GM12878 (cell line): Measurements from ENCODE around the gene SRCIN1. TPM values are rescaled to one million over a fixed set of nuclear protein-coding genes. Genes with fewer than 3 reads are reported as not detected.

Experiments
- ATAC-seq: fragments of 200-7000 bp; cut with Tn5 transposase; 3 replicates; pipeline ENCODE4 v1.9.1; 2020; ENCODE audit warnings: mild to moderate bottlenecking, moderate library complexity
- BruUV-seq: library from RNA; stranded (reverse); fragments of 400-500 nt; replicated peaks from 2 replicates; lab custom pipeline; 2021; lab: Mats Ljungman, UMichigan
- CTCF ChIA-PET: fragments of 300-600 bp; sonication (Branson Sonifier 250); formaldehyde crosslinking; extraction: SDS; loops from one replicate; lab custom pipeline; 2021; ENCODE audit warnings: inconsistent platforms; lab: Yijun Ruan, JAX
- POLR2A ChIA-PET: fragments of 350-600 bp; formaldehyde crosslinking; extraction: SDS; loops from one replicate; lab custom pipeline; 2021; ENCODE audit warnings: inconsistent platforms; lab: Charles Lee
- RAD21 ChIA-PET: fragments of 300-600 bp; sonication (Branson Sonifier 250); formaldehyde crosslinking; loops from one replicate; lab custom pipeline; 2023; ENCODE audit warnings: antibody characterized with exemption; ENCODE audit not compliant: unreplicated experiment; lab: Charles Lee
- SMC1A ChIA-PET: fragments of 300-600 bp; sonication (Branson Sonifier 250); formaldehyde crosslinking; loops from one replicate; lab custom pipeline; 2023; ENCODE audit not compliant: unreplicated experiment, uncharacterized antibody; lab: Charles Lee
- DNase-seq: peaks from one replicate; pipeline ENCODE4 v3.0.0-alpha.2; 2011; ENCODE audit warnings: low read depth, low spot score
- FAIRE-seq: peaks from 3 replicates; lab custom pipeline; 2011; peaks lifted over from hg19 to GRCh38; lab: Jason Lieb, UNC
- H2AFZ ChIP-seq: 2 replicates; pipeline ENCODE4 v1.6.0; 2011; ENCODE audit warnings: low read depth, low read length, control low read depth; ENCODE audit not compliant: control insufficient read depth
- H3K27ac ChIP-seq: 2 replicates; pipeline ENCODE4 v1.5.1; 2011; ENCODE audit warnings: control low read depth; ENCODE audit not compliant: control insufficient read depth, insufficient read depth
- H3K27me3 ChIP-seq, 2 experiments: replicated peaks in 1 of 2; 2 replicates each; pipeline versions ENCODE4 v1.6.0 to v1.6.1; 2011; ENCODE audit warnings: low read length in 1 of 2; ENCODE audit not compliant: control insufficient read depth in 2 of 2, insufficient read depth in 2 of 2
- H3K36me3 ChIP-seq, 2 experiments: 2 replicates each; pipeline ENCODE4 v1.5.1; 2011; ENCODE audit warnings: low read length in 1 of 2; ENCODE audit not compliant: control insufficient read depth in 2 of 2, insufficient read depth in 2 of 2
- H3K4me1 ChIP-seq: 2 replicates; pipeline ENCODE4 v1.6.1; 2011; ENCODE audit warnings: mild to moderate bottlenecking, low read length, moderate library complexity, mixed read lengths; ENCODE audit not compliant: control insufficient read depth, insufficient read depth
- H3K4me2 ChIP-seq: 2 replicates; pipeline ENCODE4 v1.6.0; 2011; ENCODE audit warnings: control low read depth; ENCODE audit not compliant: control insufficient read depth, insufficient read depth
- H3K4me3 ChIP-seq: fragments of 200-600 bp; sonication (generic); 2 replicates; pipeline ENCODE4 v1.5.1; 2016
- H3K79me2 ChIP-seq: 2 replicates; pipeline ENCODE4 v1.6.0; 2011; ENCODE audit warnings: low read length; ENCODE audit not compliant: control insufficient read depth, insufficient read depth
- H3K9ac ChIP-seq: 2 replicates; pipeline ENCODE4 v1.8.0; 2011; ENCODE audit warnings: low read length, control low read depth, mixed read lengths; ENCODE audit not compliant: control insufficient read depth, insufficient read depth
- H3K9me3 ChIP-seq: replicated peaks from 3 replicates; pipeline ENCODE4 v1.5.1; 2011; ENCODE audit warnings: mild to moderate bottlenecking, low read length; ENCODE audit not compliant: control insufficient read depth, insufficient read depth
- H4K20me1 ChIP-seq: 2 replicates; pipeline ENCODE4 v1.6.0; 2011; ENCODE audit not compliant: control insufficient read depth, insufficient read depth
- CEBPB ChIP-seq, 2 experiments: fragments of 150-350 bp in 1 of 2; IDR thresholded peaks; 2 replicates each; pipeline ENCODE4 v1.6.1; 2012 to 2014; ENCODE audit warnings: low read depth in 2 of 2, low read length in 2 of 2, borderline replicate concordance in 1 of 2, inconsistent platforms in 1 of 2
- EED ChIP-seq: sonication (generic); IDR thresholded peaks from 2 replicates; pipeline ENCODE4 v1.6.1; 2016; ENCODE audit warnings: antibody characterized with exemption, low read depth
- MAX ChIP-seq: IDR thresholded peaks from 2 replicates; pipeline ENCODE4 v1.6.1; 2012; ENCODE audit warnings: low read depth, low read length, improper control_type of control experiment
- MEF2B ChIP-seq: fragments of 450-650 bp; IDR thresholded peaks from 2 replicates; pipeline ENCODE4 v1.6.1; 2018; ENCODE audit warnings: mild to moderate bottlenecking, moderate library complexity; ENCODE audit not compliant: partially characterized antibody, poor library complexity, severe bottlenecking
- MTA3 ChIP-seq: IDR thresholded peaks from 2 replicates; pipeline ENCODE4 v1.6.1; 2012; ENCODE audit warnings: low read length, inconsistent platforms, borderline replicate concordance
- MXI1 ChIP-seq: fragments of 150-350 bp; IDR thresholded peaks from 2 replicates; pipeline ENCODE4 v1.6.1; 2011; ENCODE audit warnings: low read depth, mild to moderate bottlenecking, inconsistent platforms, low read length, improper control_type of control experiment
- NFYA ChIP-seq: IDR thresholded peaks from 2 replicates; pipeline ENCODE4 v1.6.1; 2011; ENCODE audit warnings: low read depth, mild to moderate bottlenecking, low read length, improper control_type of control experiment, borderline replicate concordance
- NR2F1 ChIP-seq: fragments of 450-650 bp; conservative IDR thresholded peaks from 2 replicates; pipeline ENCODE4 v1.6.1; 2017; ENCODE audit warnings: mild to moderate bottlenecking
- POLR2AphosphoS5 ChIP-seq: IDR thresholded peaks from 2 replicates; pipeline ENCODE4 v1.6.1; 2011; ENCODE audit warnings: mild to moderate bottlenecking, low read length, inconsistent platforms
- RBBP5 ChIP-seq: fragments of 200-600 bp; sonication (generic); conservative IDR thresholded peaks from 2 replicates; pipeline ENCODE4 v1.6.1; 2016
- YBX1 ChIP-seq: fragments of 450-650 bp; IDR thresholded peaks from 2 replicates; pipeline ENCODE4 v1.6.1; 2016; ENCODE audit warnings: antibody characterized with exemption
- ZNF622 ChIP-seq: fragments of 450-650 bp; IDR thresholded peaks from 2 replicates; pipeline ENCODE4 v1.6.1; 2017; ENCODE audit warnings: mild to moderate bottlenecking, inconsistent platforms
- WGBS: methylation state at CpG from one replicate; pipeline ENCODE4 v1.1.6; 2016; ENCODE audit warnings: low lambda C conversion rate; ENCODE audit not compliant: insufficient replicate concordance, insufficient coverage; ENCODE audit errors: missing lambda C conversion rate; 5-methylcytosine and 5-hydroxymethylcytosine counted together
- in situ Hi-C: fragments of 300-500 bp; cut with MboI; formaldehyde crosslinking; loops from 9 replicates; pipeline ENCODE4 v1.14.3; 2018; ENCODE audit warnings: mixed read lengths
- intact Hi-C: fragments of 100-400 bp; cut with micrococcal nuclease; formaldehyde crosslinking; loops from one replicate; pipeline ENCODE4 v1.14.2; 2022; ENCODE audit not compliant: unreplicated experiment
- polyA plus RNA-seq, 11 experiments: library from polyadenylated mRNA; depleted of rRNA in 4 of 11; unstranded in 6 of 11; stranded (reverse) in 5 of 11; fragments of >200 nt; fragmentation: Nextera tagmentation in 4 of 11; fragmentation: Illumina TruSeq in 1 of 11; extraction: Ambion mirVana in 4 of 11; extraction: Trizol in 1 of 11; gene quantifications; 1 replicate in 1 of 11; 2 replicates in 10 of 11; pipeline versions ENCODE4 v1.2.1 to v1.2.3, GENCODE V29; 2011 to 2016; ENCODE audit warnings: inconsistent platforms in 2 of 11, missing spikeins in 2 of 11, low read depth in 1 of 11
- total RNA-seq, 4 experiments: library from RNA; depleted of rRNA in 3 of 4; stranded (reverse); fragments of >200 nt in 3 of 4; fragmentation: Illumina TruSeq in 1 of 4; extraction: Trizol in 1 of 4; gene quantifications; 2 replicates each; pipeline versions ENCODE4 v1.2.1 to v1.2.3, GENCODE V29; 2013 to 2021
- TF ChIP-seq, protein P1 (sequence below): fragments of 450-650 bp; IDR thresholded peaks from 2 replicates; pipeline ENCODE4 v1.6.1; 2017; ENCODE audit warnings: mild to moderate bottlenecking, moderate library complexity

The SRCIN1 gene
- total and polyA plus RNA-seq, 10 of the 15 experiments (the other 5 are each of a cell fraction or from before 2014, with no cell fraction given) = under 0.01 to 0.74 (median 0.20) TPM; not detected in 3

DNA sequence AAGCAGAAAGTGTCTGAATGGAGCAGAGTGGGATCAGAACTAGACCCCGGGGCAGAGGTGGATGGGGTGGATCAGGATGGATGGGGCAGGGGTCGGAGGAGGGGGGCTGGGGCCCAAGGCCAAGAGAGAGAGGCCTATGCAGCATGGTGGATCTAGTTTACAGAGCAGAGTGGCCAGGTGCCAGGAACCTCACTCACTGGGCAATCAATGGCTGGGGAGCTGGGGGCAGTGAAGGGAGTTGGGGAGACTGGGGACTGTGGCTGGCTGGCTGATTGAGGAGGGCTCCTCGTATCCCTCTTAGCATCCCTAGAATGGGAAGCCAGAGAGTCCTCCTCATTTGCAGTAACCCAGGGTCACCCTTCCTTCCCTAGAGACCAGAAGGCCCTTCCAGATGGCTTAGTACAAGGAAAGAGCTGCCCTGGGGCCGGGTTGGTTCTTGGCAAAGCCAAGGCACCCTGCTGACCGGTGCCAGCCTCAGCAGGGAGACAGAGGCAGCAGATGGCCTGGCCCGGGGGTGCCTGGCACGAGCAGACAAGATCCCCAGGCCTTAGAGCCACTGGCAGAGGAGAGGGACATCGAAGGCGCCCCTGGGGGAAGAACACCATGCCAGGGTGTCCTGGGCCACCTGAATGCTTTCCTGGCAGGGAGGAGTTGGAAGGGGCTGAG is 36.8 kb downstream of the SRCIN1 start:
- FAIRE-seq = no peak
- in situ Hi-C loops = no loop called here
- peaks cover 8% of the 10 kb centered on the region for H3K4me1 ChIP-seq
- no peaks in the 10 kb centered on the region for H3K79me2 ChIP-seq
- H2AFZ ChIP-seq = no peak overlapping the region
- TF ChIP-seq RBBP5 (no peak), MAX (no peak), CEBPB (IDR thresholded peaks at IDR 0.05; ENCODE audit: borderline replicate concordance in 1 of 2, low read depth in 2 of 2, low read length in 2 of 2) (no peak), MTA3 (no peak), NFYA (no peak), YBX1 (no peak), POLR2AphosphoS5 (no peak), NR2F1 (no peak), EED (no peak), MXI1 (no peak), MEF2B (no peak), ZNF622 (no peak)
- TF ChIP-seq, protein P1, sequence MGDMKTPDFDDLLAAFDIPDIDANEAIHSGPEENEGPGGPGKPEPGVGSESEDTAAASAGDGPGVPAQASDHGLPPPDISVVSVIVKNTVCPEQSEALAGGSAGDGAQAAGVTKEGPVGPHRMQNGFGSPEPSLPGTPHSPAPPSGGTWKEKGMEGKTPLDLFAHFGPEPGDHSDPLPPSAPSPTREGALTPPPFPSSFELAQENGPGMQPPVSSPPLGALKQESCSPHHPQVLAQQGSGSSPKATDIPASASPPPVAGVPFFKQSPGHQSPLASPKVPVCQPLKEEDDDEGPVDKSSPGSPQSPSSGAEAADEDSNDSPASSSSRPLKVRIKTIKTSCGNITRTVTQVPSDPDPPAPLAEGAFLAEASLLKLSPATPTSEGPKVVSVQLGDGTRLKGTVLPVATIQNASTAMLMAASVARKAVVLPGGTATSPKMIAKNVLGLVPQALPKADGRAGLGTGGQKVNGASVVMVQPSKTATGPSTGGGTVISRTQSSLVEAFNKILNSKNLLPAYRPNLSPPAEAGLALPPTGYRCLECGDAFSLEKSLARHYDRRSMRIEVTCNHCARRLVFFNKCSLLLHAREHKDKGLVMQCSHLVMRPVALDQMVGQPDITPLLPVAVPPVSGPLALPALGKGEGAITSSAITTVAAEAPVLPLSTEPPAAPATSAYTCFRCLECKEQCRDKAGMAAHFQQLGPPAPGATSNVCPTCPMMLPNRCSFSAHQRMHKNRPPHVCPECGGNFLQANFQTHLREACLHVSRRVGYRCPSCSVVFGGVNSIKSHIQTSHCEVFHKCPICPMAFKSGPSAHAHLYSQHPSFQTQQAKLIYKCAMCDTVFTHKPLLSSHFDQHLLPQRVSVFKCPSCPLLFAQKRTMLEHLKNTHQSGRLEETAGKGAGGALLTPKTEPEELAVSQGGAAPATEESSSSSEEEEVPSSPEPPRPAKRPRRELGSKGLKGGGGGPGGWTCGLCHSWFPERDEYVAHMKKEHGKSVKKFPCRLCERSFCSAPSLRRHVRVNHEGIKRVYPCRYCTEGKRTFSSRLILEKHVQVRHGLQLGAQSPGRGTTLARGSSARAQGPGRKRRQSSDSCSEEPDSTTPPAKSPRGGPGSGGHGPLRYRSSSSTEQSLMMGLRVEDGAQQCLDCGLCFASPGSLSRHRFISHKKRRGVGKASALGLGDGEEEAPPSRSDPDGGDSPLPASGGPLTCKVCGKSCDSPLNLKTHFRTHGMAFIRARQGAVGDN = no peak
- ChIA-PET CTCF (interaction anchor here (3.1 kb wide), 1 partner anchor 11 kb away, joined by 15 read pairs; no protein-coding TSS in a partner anchor), RAD21 (interaction anchor here (3.6 kb wide), 1 partner anchor 10 kb away, joined by 14 read pairs; no protein-coding TSS in a partner anchor), SMC1A (no interaction called here), POLR2A (no interaction called here)
- H3K4me3 ChIP-seq = no peak overlapping the region
- ATAC-seq = no peak
- no peak overlapping the region for H3K4me2 ChIP-seq
- no peak overlapping the region for H3K9ac ChIP-seq
- no TSS peak for BruUV-seq
- no peak for DNase-seq
- no peaks in the 10 kb centered on the region for H3K9me3 ChIP-seq
- H3K27me3 ChIP-seq = peaks cover 22 to 27% of the 10 kb centered on the region in 2 experiments
- H3K36me3 ChIP-seq = no peaks in the 10 kb centered on the region
- intact Hi-C loops = no loop called here
- no peak overlapping the region for H3K27ac ChIP-seq
- 2% methylated on average over 7 of the region's 9 CpGs for WGBS
- no peaks in the 10 kb centered on the region for H4K20me1 ChIP-seq
